ENCODE data around the gene RARRES1.

DNA sequence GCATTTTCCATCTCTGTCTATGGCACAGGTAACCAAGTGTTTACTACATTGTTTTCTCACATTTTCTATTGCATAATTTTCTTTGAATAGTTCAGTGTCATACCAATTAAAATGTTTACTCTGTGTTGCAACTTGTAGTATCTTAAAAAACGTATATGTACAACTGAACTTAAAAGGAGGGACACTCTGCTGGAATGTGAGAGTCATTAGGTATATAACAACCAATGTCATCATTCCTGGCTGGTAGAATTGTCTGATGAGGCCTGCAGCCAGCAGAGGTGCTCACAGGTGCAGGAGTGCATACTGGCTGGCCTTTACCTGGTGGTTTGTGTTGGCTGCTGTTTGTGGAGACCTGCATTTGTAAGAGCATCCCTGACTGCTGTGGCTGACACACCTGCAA, 19.1 kb upstream of the RARRES1 start:
- TF ChIP-seq EZH2phosphoT487 (IDR thresholded peaks at IDR 0.05; ENCODE audit: insufficient read depth, low read depth) (no peak), EZH2 (IDR thresholded peaks at IDR 0.05; ENCODE audit: insufficient read depth, poor library complexity, severe bottlenecking) (no peak)

Data from GM23248 (cell line).